ENCODE measurements around the gene MYDGF. TPM values are rescaled to one million over a fixed set of nuclear protein-coding genes. Genes with fewer than 3 reads are reported as not detected.

The MYDGF gene
- total RNA-seq, 2 donors from 2014 or later, result 59.3 to 72.9 TPM

- Histone ChIP-seq H3K36me3 (no peaks in the 10 kb centered on the region), H3K4me3 (no peak overlapping the region), H3K27me3 (replicated peaks; ENCODE audit: insufficient read depth) (no peaks in the 10 kb centered on the region), H3K4me1 (ENCODE audit: control insufficient read depth in 1 of 2, low read depth in 2 of 2) (peaks cover 0 to 10% of the 10 kb centered on the region in 2 donors), H3K9me3 (no peaks in the 10 kb centered on the region), H3K27ac (no peak overlapping the region)
- ATAC-seq (ENCODE audit: insufficient number of reproducible peaks, low FRiP score, low read depth), result no peak
- no peak for DNase-seq (ENCODE audit: low spot score)
- no peak for TF ChIP-seq CTCF (IDR thresholded peaks at IDR 0.05)
These were observed 56.8 kb downstream of the MYDGF start for GRCh38 chr19:4613254-4613751.

- H3K36me3 ChIP-seq, result no peaks in the 10 kb centered on the region
- no peak for TF ChIP-seq CTCF (IDR thresholded peaks at IDR 0.05)
- H3K27me3 ChIP-seq (replicated peaks; ENCODE audit: insufficient read depth), result no peaks in the 10 kb centered on the region
- H3K27ac ChIP-seq, result no peak overlapping the region
- DNase-seq (ENCODE audit: low spot score) (no peak), ATAC-seq (ENCODE audit: insufficient number of reproducible peaks, low FRiP score, low read depth) (peak; percentile 64)
- H3K4me1 ChIP-seq (ENCODE audit: control insufficient read depth in 1 of 2, low read depth in 2 of 2), result peaks cover 0 to 14% of the 10 kb centered on the region in 2 donors
- H3K4me3 ChIP-seq, result peak overlapping the region; percentile 41
- no peaks in the 10 kb centered on the region for H3K9me3 ChIP-seq
These were observed 60.1 kb downstream of the MYDGF start for GRCh38 chr19:4609878-4610511.

Other genes with a start within 250 kb of the MYDGF start
- gene UBXN6, start 212.5 kb downstream of the MYDGF start, total RNA-seq, result 10 to 100 TPM; 51.1 to 68.5 TPM
- gene HDGFL2, start 198.0 kb downstream of the MYDGF start, total RNA-seq, result 10 to 100 TPM; 22.7 to 40.3 TPM
- 1 to 10 TPM; 3.4 to 7.1 TPM for gene PLIN4, start 151.9 kb downstream of the MYDGF start, total RNA-seq
- gene PLIN5, start 135.1 kb downstream of the MYDGF start, total RNA-seq, result 1 to 10 TPM; 4.0 to 4.5 TPM
- 10 to 100 TPM in 1 of 2 donors, under 1 TPM in 1; 0.41 to 13.5 TPM for gene LRG1, start 130.3 kb downstream of the MYDGF start, total RNA-seq
- gene SEMA6B, start 110.7 kb downstream of the MYDGF start, total RNA-seq, result 10 to 100 TPM in 1 of 2 donors, 1 to 10 TPM in 1; 3.4 to 17.4 TPM
- 1 to 10 TPM; 4.2 to 4.3 TPM for gene TNFAIP8L1, start 30.8 kb downstream of the MYDGF start, total RNA-seq
- gene DPP9, start 53.5 kb upstream of the MYDGF start, total RNA-seq, result 10 to 100 TPM; 67.9 to 73.8 TPM
- 10 to 100 TPM; 15.7 to 17.1 TPM for gene FEM1A, start 121.4 kb upstream of the MYDGF start, total RNA-seq
- 10 to 100 TPM; 10.0 to 14.0 TPM for gene TICAM1, start 161.4 kb upstream of the MYDGF start, total RNA-seq
- 10 to 100 TPM; 41.7 to 51.6 TPM for gene PLIN3, start 197.3 kb upstream of the MYDGF start, total RNA-seq
- 1 to 10 TPM in 1 of 2 donors, under 1 TPM in 1; 0.49 to 3.1 TPM for gene ARRDC5, start 232.6 kb upstream of the MYDGF start, total RNA-seq
- 1 to 10 TPM; 1.6 to 2.2 TPM for gene UHRF1, start 239.2 kb upstream of the MYDGF start, total RNA-seq

All from thoracic aorta (tissue), 2 donors.